Neutrophil (primary cell): ENCODE measurements around the gene CCL22.

ENCODE experiments used
- H3K27ac ChIP-seq: fragments of 200-600 bp; sonication (generic); 2 replicates; pipeline ENCODE4 v1.5.1; 2016; ENCODE audit warnings: mild to moderate bottlenecking, moderate library complexity
- H3K27me3 ChIP-seq: fragments of 200-600 bp; sonication (generic); 2 replicates; pipeline ENCODE4 v1.6.0; 2016; ENCODE audit warnings: mild to moderate bottlenecking
- H3K36me3 ChIP-seq: fragments of 200-600 bp; sonication (generic); 2 replicates; pipeline ENCODE4 v1.5.1; 2017
- H3K4me1 ChIP-seq, 2 experiments: fragments of 200-600 bp in 1 of 2; sonication (generic) in 1 of 2; 1 replicate in 1 of 2; 2 replicates in 1 of 2; pipeline versions ENCODE4 v1.5.1 to v1.6.1; 2013 to 2016; ENCODE audit warnings: low read depth in 1 of 2, low read length in 1 of 2, mild to moderate bottlenecking in 1 of 2, moderate library complexity in 1 of 2; ENCODE audit not compliant: control insufficient read depth in 1 of 2, insufficient read depth in 1 of 2
- H3K4me3 ChIP-seq, 2 experiments: fragments of 200-600 bp in 1 of 2; sonication (generic) in 1 of 2; 1 replicate in 1 of 2; 2 replicates in 1 of 2; pipeline ENCODE4 v1.5.1; 2013 to 2016; ENCODE audit warnings: low read depth in 1 of 2, low read length in 1 of 2, mild to moderate bottlenecking in 1 of 2, moderate library complexity in 1 of 2
- H3K9me3 ChIP-seq: fragments of 200-600 bp; sonication (generic); 2 replicates; pipeline ENCODE4 v1.5.1; 2016
- CTCF ChIP-seq: fragments of 200-600 bp; sonication (generic); IDR thresholded peaks from 2 replicates; pipeline ENCODE4 v1.5.1; 2016; ENCODE audit warnings: antibody characterized with exemption

CCL22 gene

DNA sequence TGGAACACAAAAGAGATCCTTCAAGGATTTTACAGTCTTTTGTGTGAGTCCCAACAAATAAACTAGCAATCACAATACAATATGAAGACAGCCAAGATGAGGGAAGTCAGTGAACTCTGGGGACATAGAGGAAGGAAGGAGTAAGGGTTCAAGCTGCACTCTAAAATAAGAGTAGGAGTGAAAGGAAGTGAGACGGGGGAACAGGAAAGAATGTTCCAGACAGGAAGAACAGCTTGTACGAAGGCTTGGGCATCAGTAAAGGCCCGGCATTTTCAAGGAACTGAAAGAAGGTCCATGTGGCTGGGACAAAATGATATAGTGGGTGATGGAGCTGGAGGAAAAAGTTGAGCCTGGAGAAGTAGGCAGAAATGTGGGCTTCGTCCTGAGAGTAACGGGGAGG, 50.5 kb downstream of the CCL22 start:
- TF ChIP-seq CTCF = no peak
- Histone ChIP-seq H3K4me1 (peaks cover 0 to 9% of the 10 kb centered on the region in 2 experiments), H3K9me3 (no peaks in the 10 kb centered on the region), H3K36me3 (no peaks in the 10 kb centered on the region), H3K4me3 (no peak overlapping the region), H3K27me3 (peaks cover 16% of the 10 kb centered on the region), H3K27ac (no peak overlapping the region)

DNA sequence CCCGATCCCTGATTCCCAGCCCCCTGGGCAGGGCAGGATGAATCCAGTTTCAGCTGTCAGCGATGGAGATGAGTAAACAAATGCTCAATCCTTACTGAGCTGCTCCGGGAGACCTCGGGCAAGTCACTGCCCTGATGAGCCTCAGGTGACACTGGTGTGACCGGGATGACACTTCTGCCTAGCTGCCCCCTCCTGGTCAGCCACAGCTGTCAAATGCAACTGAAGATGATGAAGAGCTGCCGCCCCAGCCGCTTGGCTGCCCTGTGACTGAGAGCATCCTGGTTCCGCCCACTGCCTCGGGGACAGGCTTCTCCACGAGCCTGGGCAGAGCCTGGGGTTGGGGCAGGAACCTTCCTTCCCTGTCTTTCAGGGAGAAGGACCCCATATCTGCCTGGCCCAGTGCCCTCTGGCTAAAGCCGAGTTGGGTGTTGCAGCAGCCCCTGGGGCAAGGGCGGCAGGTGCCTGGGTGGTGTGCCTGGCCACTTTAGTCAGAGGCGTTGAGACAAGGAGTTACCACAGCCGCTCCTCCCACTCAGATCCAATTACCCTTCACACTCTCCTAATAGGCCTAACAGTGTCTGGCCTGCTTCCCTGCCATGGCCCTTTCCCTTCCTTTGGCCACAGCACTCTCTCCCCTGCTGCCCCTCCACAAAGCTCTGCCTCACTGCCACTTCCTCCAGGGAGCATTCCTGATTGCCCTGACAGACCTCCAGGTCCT, 51.4 kb downstream of the CCL22 start:
- TF ChIP-seq CTCF = no peak
- Histone ChIP-seq H3K27me3 (peaks cover 13% of the 10 kb centered on the region), H3K4me1 (peaks cover 0 to 9% of the 10 kb centered on the region in 2 experiments), H3K4me3 (no peak overlapping the region), H3K27ac (no peak overlapping the region), H3K36me3 (no peaks in the 10 kb centered on the region), H3K9me3 (no peaks in the 10 kb centered on the region)

DNA sequence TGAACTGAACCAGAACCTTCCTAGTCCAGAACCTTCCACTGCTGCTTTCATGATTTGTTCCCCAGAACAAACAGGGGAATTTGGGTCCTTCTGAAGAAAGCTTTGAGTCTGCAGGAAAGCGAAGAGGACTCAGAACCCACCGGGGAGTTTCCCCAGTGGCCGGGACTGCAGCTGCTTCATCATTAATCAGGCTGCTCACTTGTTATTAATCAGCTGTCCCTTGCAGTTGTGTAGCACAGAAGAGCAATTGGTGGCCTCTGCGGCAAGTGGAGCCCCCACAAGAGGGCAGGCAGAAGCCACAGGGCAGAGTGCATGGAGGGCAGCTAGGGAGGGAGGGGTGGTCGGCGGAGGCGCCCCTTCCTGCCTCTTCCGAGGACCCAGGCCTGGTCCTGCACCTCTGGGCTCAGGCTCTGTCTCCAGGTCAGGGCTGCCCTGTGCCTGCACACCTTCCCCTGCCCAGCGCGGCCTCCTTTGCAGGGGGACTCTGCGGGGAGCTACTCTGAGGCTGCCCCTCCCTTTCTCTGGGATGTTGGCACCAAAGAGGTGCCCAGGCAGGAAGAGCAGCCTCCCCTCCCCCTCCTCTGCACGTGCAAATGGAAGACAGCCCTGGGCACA, 52.9 kb downstream of the CCL22 start:
- peaks cover 19% of the 10 kb centered on the region for H3K27me3 ChIP-seq
- no peak for TF ChIP-seq CTCF
- H3K9me3 ChIP-seq = no peaks in the 10 kb centered on the region
- no peaks in the 10 kb centered on the region for H3K36me3 ChIP-seq
- H3K4me1 ChIP-seq = peaks cover under 1 to 10% of the 10 kb centered on the region in 2 experiments
- H3K27ac ChIP-seq = no peak overlapping the region
- H3K4me3 ChIP-seq = no peak overlapping the region

- no peak overlapping the region for H3K4me3 ChIP-seq
- H3K27ac ChIP-seq = no peak overlapping the region
- peaks cover 10% of the 10 kb centered on the region in 2 experiments for H3K4me1 ChIP-seq
- peaks cover 22% of the 10 kb centered on the region for H3K27me3 ChIP-seq
- no peaks in the 10 kb centered on the region for H3K9me3 ChIP-seq
- TF ChIP-seq CTCF = no peak
- no peaks in the 10 kb centered on the region for H3K36me3 ChIP-seq
Measured at GRCh38 chr16:57412584-57412983, 54.0 kb downstream of the CCL22 start.

- Histone ChIP-seq H3K36me3 (no peaks in the 10 kb centered on the region), H3K9me3 (no peaks in the 10 kb centered on the region), H3K27ac (no peak overlapping the region), H3K27me3 (peaks cover 22% of the 10 kb centered on the region), H3K4me1 (peaks cover 10% of the 10 kb centered on the region in 2 experiments), H3K4me3 (no peak overlapping the region)
- no peak for TF ChIP-seq CTCF
Measured at GRCh38 chr16:57413301-57413730, 54.7 kb downstream of the CCL22 start.
